ENCODE data around the gene BTBD9. TPM values are rescaled to one million over a fixed set of nuclear protein-coding genes. Genes with fewer than 3 reads are reported as not detected.

The BTBD9 gene
- polyA plus RNA-seq, 2 of the 4 experiments (the other 2 are of a cell fraction) = 2.3 to 4.6 TPM

GRCh38 chr6:38528196-38528965, 111.3 kb downstream of the BTBD9 start:
- no peak for FAIRE-seq

DNA sequence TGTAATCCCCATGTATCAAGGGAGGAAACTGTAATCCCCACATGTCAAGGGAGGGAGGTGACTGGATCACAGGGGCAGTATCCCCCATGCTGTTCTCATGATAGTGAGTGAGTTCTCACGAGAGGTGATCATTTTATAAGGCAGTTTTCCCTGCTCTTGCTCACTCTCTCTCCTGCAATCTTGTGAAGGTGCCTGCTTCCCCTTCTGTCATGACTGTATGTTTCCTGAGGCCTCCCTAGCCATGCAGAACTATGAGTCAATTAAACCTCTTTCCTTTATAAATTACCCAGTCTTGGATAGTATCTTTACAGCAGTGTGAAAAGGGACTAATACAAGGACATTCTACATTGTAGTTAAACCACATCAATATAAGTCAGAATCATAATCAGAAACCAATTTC, 112.4 kb downstream of the BTBD9 start:
- TF ChIP-seq SMC3 (IDR thresholded peaks at IDR 0.05) (no peak), RARB (CRISPR knock-in tag; IDR thresholded peaks at IDR 0.05) (no peak), USF2 (IDR thresholded peaks at IDR 0.05) (no peak), EHMT2 (IDR thresholded peaks at IDR 0.05; ENCODE audit: low read depth) (no peak), RCOR1 (IDR thresholded peaks at IDR 0.05; ENCODE audit: low read depth, low read length) (no peak), FOSB (CRISPR knock-in tag; IDR thresholded peaks at IDR 0.05) (no peak), TP53 (CRISPR knock-in tag; IDR thresholded peaks at IDR 0.05) (no peak), NFE2L2 (conservative IDR thresholded peaks at IDR 0.05; ENCODE audit: low read length) (no peak), RAD21 (conservative IDR thresholded peaks at IDR 0.05 in 1 of 2, IDR thresholded peaks at IDR 0.05 in 1 of 2) (no peak), ELK1 (IDR thresholded peaks at IDR 0.05; ENCODE audit: low read depth, low read length) (no peak), JUN (IDR thresholded peaks at IDR 0.05) (no peak), BHLHE40 (IDR thresholded peaks at IDR 0.05; ENCODE audit: low read depth, low read length) (no peak), TFCP2L1 (CRISPR knock-in tag; IDR thresholded peaks at IDR 0.05) (no peak), ESRRA (IDR thresholded peaks at IDR 0.05; ENCODE audit: borderline replicate concordance, low read length) (no peak), EP300 (IDR thresholded peaks at IDR 0.05) (no peak), HDAC2 (IDR thresholded peaks at IDR 0.05) (no peak), JUNB (IDR thresholded peaks at IDR 0.05) (no peak), FOSL2 (IDR thresholded peaks at IDR 0.05) (no peak), FOSL2 (CRISPR knock-in tag; IDR thresholded peaks at IDR 0.05) (no peak), KDM5A (IDR thresholded peaks at IDR 0.05) (no peak)
- no peak for DNase-seq (ENCODE audit: low read depth in 1 of 2, low spot score in 1 of 2)
- H3K9me3 ChIP-seq = no peaks in the 10 kb centered on the region
- ATAC-seq = no peak
- H3K27ac ChIP-seq = no peak overlapping the region
- no peak overlapping the region for H3K4me2 ChIP-seq
- no peak for FAIRE-seq
- 67% methylated on average over 1 of the region's 1 CpG for WGBS (ENCODE audit: missing lambda C conversion rate)
- ChIA-PET POLR2A (no interaction called here), CTCF (no interaction called here)
- H3K4me1 ChIP-seq = peaks cover 5% of the 10 kb centered on the region; the same call in 1 of the 3 replicates
- no peak overlapping the region for H3K4me3 ChIP-seq

More at GRCh38 chr6:38528196-38528965, 111.3 kb downstream of the BTBD9 start:
- Histone ChIP-seq H3K4me2 (no peak overlapping the region), H3K4me1 (no peaks in the 10 kb centered on the region), H3K27ac (no peak overlapping the region), H3K4me3 (no peak overlapping the region), H3K9me3 (no peaks in the 10 kb centered on the region)
- WGBS (ENCODE audit: missing lambda C conversion rate) = 54% methylated on average over 4 of the region's 5 CpGs
- CTCF ChIA-PET = interaction anchor here (0.5 to 1.0 kb wide), 2 partner anchors 317 to 423 kb away, joined by 3 to 4 read pairs; no protein-coding TSS in a partner anchor
- no peak for DNase-seq (ENCODE audit: low read depth in 1 of 2, low spot score in 1 of 2)
- POLR2A ChIA-PET = no interaction called here
- TF ChIP-seq RFX5 (IDR thresholded peaks at IDR 0.05) = no peak
- no peak for TF ChIP-seq JUN (IDR thresholded peaks at IDR 0.05)
- no peak for TF ChIP-seq ZNF302 (CRISPR knock-in tag; IDR thresholded peaks at IDR 0.05)
- TF ChIP-seq MAX (IDR thresholded peaks at IDR 0.05) = no peak
- no peak for TF ChIP-seq HOXB5 (CRISPR knock-in tag; IDR thresholded peaks at IDR 0.05)
- no peak for TF ChIP-seq USF2 (IDR thresholded peaks at IDR 0.05)
- TF ChIP-seq, protein P1, sequence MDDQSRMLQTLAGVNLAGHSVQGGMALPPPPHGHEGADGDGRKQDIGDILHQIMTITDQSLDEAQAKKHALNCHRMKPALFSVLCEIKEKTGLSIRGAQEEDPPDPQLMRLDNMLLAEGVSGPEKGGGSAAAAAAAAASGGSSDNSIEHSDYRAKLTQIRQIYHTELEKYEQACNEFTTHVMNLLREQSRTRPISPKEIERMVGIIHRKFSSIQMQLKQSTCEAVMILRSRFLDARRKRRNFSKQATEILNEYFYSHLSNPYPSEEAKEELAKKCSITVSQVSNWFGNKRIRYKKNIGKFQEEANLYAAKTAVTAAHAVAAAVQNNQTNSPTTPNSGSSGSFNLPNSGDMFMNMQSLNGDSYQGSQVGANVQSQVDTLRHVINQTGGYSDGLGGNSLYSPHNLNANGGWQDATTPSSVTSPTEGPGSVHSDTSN (IDR thresholded peaks at IDR 0.05) = no peak
- no peak for TF ChIP-seq KDM1A (IDR thresholded peaks at IDR 0.05; ENCODE audit: low read depth)
- TF ChIP-seq, protein P2, sequence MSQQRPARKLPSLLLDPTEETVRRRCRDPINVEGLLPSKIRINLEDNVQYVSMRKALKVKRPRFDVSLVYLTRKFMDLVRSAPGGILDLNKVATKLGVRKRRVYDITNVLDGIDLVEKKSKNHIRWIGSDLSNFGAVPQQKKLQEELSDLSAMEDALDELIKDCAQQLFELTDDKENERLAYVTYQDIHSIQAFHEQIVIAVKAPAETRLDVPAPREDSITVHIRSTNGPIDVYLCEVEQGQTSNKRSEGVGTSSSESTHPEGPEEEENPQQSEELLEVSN (IDR thresholded peaks at IDR 0.05; ENCODE audit: borderline replicate concordance, low read depth) = no peak
- no peak for ATAC-seq

Measured in A549 (cell line).